ENCODE results near the gene FMO4. TPM values are rescaled to one million over a fixed set of nuclear protein-coding genes. Genes with fewer than 3 reads are reported as not detected.

FMO4 gene
- polyA plus RNA-seq, 1 donor from 2014 or later = 1.5 TPM

Other genes with a start within 250 kb of the FMO4 start
- not detected for gene FMO3, start 223.3 kb upstream of the FMO4 start, polyA plus RNA-seq
- gene FMO2, start 128.9 kb upstream of the FMO4 start, polyA plus RNA-seq = not detected
- not detected for gene FMO1, start 65.7 kb upstream of the FMO4 start, polyA plus RNA-seq
- gene PRRC2C, start 171.3 kb downstream of the FMO4 start, polyA plus RNA-seq = 67.2 TPM

All from IgD-negative memory B cell (primary cell).